GM18520 (cell line): ENCODE measurements around the gene RSPO3.
"Not testable (repeated sequence)": the region's sequence is repeated elsewhere in the genome, so short reads cannot be mapped to it uniquely, and the experiment has no call there.

ENCODE experiments used
- ATAC-seq: cut with Tn5 transposase; IDR thresholded peaks from one replicate; pipeline ENCODE4 v1.9.1; 2021; ENCODE audit not compliant: unreplicated experiment

The RSPO3 gene, protein sequence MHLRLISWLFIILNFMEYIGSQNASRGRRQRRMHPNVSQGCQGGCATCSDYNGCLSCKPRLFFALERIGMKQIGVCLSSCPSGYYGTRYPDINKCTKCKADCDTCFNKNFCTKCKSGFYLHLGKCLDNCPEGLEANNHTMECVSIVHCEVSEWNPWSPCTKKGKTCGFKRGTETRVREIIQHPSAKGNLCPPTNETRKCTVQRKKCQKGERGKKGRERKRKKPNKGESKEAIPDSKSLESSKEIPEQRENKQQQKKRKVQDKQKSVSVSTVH

DNA sequence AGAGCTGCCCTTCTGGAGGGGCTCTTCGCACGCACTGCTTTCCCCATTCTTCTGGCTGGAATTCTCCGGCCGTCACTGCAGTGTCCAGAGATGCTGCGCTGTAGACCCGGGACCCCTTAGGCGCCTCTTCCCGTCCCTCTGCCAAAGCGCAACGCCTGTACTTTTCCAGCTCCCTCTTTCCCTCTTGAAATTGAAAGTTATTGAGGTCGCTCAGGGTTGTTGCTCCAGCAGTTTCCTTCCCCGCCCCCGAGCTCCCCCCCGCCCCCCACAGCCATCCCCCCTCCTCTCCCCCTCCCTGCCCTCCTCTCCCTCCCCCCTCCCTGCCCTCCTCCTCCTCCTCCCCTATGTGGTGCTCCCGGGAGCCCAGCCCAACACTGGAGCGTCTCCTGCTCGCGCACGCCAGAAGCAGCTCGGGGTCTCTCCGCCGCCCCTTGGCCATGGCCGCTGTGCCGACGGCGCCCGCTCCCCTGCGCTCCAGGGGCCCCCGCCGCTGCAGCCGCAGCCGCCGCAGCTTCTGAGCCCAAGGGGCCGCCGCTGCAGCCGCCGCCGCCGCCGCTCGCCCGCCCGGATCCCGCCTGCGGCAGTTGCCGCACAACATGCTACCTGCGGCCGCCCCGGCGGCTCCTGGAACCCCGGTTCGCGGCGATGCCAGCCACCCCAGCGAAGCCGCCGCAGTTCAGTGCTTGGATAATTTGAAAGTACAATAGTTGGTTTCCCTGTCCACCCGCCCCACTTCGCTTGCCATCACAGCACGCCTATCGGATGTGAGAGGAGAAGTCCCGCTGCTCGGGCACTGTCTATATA is at the start of gene RSPO3:
TSS of gene RSPO3 (plus strand) at position 374 of the 804 bp plus-strand sequence. CDS start 522 bp downstream, outside the sequence.
- ATAC-seq = no peak

DNA sequence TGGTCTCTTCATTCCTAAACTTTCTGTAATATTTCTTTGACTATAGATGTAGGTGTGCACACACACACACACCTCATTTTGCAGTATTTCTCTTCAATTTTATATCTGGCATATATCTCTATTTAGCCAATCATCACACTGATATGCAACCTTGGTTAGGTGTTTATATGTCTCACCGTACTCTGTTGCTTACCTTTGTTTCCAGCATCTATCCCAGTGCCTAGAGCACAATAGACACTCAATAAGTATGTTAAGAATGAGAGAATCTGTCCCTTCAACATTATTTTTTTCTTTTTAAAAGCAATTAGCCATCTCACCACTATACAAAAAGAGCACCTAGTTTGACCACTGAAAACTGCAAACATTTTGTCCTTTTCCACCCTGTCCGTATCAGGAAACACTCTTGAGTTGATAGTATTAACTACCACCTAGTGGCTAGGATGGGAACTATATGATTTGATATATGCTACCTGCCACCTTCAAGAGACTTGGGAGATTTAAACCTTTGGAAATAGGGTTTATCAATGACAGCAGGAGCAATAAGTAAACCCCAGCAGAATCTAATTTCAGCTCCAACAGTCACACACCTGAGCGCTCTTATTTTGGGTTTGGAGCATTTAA is 48.7 kb upstream of the RSPO3 start:
- peak; percentile 41 for ATAC-seq

DNA sequence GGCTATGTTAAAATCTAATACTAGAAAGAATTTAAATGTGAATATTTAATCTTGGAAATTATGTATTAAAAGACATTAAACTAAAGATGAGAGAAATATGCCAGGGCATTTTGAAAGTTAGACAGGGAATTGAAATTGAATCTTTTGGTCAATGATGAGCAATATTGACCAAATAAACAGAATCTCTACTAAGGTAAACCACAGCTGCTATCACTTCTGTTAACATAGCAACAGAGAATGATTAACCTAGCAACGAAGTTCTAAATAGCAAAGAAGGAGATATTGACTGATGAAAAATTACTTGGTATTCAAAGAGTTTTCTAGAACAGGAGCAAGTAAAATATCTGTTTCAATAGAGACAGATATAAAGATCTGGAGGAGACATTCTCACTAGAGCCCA is 45.2 kb upstream of the RSPO3 start:
- ATAC-seq = peak; percentile 48

DNA sequence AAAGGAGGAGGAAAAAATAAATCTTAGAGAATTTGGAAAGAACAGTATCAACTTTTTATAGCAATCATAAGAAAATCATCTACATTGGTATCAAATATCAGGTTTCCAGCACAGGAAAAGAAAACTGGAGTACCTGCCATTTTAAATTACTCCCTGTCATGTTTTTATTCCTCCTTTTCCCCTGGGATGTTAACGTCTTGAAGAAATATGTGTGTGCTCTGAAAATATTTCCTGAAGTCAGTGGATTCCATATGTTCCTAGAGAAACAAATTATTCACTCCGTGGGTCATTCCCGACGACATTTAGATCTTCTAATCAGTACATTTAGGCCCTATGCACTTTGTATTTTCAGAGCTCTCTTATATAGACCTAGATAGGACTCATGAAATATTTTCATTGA is 42.0 kb upstream of the RSPO3 start:
- ATAC-seq = no peak

DNA sequence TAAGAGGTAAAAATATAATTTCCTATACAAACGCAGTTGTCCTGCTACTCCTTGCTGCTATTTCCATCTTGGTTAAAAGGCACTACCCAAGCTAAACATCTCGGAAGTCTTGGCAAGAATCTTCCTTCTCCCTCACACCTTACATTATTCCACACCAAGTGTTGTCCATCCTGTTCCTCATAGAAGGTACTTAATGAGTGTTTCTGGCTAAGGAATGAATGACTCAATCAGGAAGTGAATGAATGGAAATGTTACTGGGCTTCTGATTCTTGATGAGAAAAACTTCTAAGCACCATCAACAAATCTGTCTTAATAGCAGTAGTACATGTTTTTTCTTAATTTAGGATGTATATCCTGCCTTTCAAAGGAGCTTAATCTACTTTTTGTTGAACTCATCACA is 40.6 kb upstream of the RSPO3 start:
- no peak for ATAC-seq

DNA sequence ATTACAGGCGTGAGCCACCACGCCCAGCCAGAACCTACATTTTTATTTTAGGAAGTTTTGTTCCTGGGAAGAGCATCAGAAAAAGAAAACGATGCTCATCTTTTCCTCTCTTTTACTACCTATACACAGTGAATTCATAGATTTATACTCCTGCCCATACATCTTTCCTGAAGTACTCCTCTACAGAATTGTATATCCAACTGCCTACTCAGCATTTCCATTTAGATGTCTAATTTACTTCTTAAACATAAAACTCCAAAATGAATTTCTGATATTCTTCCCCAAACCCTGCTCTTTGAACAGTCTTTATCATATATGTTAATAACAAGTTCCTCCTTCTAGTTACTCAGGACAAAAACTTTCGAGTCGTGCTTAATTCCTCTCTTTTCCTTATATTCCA is 39.8 kb upstream of the RSPO3 start:
- ATAC-seq = no peak

DNA sequence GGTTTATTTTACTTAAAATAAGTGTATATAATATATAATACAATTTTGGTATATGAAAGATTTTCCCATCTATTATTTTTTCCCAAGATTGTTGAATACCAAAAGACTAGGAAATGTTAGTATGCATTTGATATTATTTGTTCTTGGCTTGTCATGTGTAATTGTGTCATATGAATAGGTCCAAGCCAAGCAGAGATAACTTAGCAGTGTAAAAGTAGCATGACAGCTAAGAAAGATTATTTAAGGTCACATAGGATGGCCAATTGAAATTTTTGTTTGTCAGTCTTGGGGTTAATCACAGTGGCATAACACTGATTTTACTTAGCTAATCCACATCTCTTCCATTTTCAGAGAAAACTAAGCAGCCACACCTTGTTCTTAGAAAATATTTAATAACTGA is 38.8 kb upstream of the RSPO3 start:
- ATAC-seq = no peak

DNA sequence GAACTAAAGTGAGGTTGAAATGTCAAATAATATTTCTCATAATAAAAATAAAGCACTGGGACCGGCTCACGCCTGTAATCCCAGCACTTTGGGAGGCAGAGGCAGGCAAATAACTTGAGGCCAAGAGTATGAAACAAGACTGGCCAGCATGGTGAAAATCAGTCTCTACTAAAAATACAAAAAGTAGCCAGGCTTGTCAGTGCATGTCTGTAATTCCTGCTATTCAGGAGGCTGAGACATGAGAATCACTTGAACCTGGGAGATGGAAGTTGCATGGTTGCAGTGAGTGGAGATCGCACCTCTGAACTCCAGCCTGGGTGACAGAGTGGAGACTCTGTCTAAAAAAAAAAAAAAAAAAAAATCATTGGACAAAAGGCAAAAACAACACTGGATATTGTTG is 38.4 kb upstream of the RSPO3 start:
- no peak for ATAC-seq

DNA sequence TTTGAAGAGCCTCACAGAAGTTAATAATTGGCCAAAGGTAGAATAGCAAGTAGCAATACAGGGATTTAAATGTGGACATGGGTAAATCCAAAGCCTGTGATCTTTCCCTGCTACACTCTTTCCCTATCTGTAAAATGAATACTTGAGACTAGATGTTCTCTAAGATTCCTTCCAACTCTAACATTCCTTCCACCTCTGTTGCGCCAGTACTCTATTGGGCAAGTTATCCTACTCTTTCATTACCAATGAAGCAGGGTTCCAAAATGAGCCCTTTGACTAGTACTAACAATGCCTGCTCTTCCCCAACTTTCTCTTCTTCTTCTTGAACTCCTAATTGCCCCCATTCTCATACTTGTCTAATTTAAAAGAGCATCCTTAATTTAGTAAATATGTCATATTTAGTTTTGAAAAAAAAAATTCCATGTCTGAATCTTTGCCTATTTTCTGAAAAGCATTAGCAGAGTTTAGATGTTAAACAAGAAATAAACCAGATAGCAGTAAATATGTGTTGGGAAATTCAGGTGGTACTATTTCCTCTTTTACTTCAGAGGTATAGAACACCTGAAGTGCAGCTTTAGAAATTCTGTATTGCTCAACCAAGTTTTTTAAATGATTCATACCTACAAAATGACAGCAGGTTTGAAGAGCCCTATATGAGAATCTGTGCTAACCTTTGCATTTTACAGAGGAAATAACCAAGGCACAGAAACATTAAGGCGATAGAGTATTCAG is 35.1 kb upstream of the RSPO3 start:
- no peak for ATAC-seq

DNA sequence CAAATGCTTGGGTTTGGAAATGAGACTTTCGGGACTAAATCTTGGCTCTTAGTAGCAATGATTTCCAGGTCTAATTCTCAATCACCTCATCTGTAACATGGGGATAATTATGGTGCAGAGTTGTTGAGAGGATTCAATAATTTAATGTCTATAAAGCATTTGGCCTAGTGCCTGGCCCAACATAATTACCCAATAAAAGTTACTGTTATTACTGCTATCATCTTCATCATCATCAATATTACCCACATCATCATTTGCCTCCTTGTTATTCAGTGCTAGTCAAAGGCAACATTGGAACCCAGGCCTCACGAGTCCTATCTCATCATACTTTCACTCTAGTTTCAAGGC is 34.5 kb upstream of the RSPO3 start:
- ATAC-seq = no peak

DNA sequence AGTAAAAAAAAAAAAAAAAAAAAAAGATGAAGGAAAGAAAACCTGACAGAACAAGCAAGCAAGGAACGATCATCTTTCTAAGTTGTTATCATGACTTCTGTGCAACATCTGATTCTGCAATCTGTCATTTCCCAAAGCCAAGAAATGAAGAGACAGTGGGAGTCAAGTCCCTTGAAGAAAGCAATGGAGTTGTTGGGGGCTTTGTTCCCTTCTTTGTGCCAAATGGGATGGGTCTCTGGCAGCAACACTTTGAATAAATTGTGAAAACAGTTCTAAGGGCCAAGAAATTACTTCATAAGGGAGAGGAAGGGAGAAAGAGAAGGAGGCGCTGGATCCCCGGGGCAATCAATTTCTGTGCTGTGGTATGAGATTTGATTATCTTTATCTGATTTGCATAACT is 33.3 kb upstream of the RSPO3 start:
- no peak for ATAC-seq

DNA sequence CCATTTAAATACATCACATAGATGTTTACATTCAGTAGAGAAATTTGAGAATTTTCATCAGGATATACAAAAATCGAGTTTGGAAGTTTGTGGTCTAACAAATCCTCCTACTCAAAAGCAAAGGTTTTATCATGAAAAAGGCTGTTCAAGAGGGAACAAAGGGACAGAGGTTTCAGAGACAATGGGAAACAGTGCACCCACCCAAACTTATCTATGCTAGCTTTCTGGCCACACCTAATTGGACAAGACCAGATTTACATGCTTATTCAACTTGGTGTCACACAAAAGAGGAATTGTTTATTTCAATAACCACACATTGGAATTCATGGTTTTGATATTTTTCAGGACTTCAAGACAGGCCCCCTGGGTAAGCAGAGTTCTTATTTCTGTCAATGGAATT is 28.4 kb upstream of the RSPO3 start:
- no peak for ATAC-seq

DNA sequence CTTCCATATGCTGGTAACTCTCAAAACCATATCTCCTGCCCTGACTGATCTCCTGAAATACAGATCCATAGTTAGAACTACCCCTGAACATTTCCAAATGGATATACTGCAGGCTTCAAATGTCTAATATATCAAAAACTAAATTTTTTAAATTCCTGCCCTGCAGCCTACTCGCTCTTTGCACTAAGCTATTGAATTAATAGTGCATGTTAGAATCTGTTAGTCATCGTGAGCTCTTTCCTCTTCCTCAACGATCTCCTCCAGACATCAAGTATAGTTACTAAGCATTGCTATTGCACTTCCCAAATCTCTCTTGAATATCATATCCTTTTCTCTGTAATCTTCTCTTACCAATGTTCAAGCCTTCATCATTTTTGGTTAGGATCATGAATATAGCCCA is 26.0 kb upstream of the RSPO3 start:
- ATAC-seq = no peak

DNA sequence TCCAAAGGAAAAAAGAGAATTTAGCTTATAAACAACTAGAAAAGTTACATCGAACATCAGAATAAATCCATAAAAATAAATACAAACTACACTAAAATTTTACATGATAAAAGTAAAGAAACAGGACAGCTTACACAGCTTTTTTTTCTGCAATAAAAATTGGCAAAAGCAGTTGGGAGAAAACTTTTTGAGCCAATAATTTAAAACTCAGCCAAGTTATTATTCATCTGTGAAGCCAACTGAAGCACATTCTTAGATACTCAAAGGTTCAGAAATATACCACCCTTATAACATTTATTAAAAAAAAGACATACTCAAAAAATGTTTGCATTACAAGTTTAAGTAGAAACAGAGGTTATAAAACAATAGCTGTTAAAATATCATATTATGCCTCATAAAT is 23.7 kb upstream of the RSPO3 start:
- ATAC-seq = no peak

DNA sequence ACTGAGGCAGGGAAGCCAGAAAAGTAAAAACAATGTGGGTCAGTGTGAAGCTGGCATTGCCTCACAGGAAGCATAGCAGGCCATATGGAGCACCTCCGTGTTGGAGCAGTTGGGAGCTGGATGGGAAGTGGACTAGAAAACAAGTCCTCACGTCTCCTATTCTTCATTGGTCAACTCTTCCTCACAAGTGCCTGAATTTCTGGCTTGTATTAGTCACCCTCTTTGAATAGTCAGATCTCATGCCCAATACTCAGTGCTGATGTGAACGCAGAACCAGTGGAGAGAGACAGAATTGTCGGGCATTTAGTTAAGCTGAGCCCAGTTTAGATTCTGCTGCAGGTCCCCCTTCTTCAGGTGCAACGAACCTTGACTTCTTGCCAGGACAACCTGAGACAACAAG is 22.3 kb upstream of the RSPO3 start:
- no peak for ATAC-seq

DNA sequence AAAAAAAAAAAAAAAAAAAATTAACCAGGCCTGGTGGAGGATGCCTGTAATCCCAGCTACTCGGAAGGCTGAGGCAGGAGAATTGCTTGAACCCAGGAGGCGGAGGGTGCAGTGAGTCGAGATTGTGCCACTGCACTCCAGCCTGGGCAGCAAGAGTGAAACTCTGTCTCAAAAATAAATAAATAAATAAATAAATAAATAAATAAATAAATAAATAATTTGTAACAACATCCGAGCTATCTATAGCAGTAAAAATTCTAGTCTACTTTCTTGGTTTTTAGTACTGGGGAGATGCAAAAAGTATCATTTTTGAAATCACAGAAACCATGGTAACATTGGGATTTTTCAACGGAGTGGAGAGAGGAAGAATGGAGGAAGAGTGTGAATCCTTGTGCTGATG is 21.0 kb upstream of the RSPO3 start:
- not testable (repeated sequence) for ATAC-seq

DNA sequence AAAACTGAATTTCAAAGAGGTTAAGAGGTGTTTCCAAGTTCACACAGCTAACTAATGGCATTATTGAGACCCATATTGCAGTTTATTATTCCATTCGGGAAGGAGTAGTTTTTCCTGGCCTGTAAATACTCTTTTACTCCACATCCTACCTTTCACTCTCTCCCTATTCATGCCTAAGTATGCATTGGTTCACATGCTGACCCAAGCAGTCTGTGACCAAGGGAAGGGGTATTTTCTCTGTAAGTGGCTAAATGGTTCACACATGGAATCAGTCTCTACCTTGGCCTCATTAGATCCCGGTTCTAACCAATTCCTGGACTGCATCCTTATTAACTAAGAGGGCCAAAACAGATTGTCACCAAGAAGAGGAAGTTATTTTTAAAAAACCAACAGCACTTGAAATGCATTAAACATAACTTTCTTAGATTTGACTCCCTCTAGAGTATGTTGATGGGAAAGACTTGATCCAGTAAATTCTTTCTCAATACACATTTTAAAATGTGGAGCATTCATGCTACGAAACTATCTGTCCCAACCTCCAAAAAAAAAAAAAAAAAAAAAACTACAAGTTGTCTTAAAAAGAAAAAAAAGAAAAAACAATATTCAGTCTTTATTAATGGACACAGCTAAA is 17.8 kb upstream of the RSPO3 start:
- ATAC-seq = no peak

DNA sequence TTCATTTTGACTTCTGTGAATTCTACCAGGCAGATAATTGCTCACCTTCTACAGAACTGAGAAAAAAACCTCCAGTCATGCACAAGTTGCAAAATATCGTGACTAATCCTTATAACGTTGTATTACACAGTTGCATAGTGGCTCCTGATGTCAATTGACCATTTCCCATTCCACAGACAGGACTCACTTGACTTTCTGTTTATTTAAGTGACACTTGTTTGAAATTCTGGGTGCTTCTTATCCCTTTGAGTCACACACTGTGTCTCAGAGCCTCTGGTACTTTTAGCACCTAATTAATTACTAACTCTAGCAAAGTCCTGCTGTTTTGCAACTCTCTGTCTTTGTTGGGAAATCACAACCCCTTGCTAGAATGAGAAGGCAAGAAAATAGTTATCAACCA is 16.2 kb upstream of the RSPO3 start:
- no peak for ATAC-seq

DNA sequence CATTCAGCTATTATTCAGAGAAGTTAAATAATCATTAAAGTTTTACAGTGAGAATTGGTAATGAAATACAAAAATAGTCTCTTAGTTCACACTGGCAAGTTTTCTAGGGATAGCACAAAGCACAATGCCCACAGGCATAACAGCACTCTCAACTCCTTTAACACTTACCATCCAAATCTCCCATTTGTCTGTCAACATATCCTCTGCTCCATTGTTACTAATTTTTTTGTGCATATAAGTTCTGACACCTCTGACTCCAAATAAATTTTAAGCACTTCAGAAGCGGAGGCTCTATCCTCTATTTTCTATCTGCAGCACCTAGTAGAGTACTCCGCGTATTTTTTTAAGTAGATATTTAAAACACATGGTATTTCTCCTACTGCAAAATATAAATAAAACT is 15.6 kb upstream of the RSPO3 start:
- no peak for ATAC-seq

DNA sequence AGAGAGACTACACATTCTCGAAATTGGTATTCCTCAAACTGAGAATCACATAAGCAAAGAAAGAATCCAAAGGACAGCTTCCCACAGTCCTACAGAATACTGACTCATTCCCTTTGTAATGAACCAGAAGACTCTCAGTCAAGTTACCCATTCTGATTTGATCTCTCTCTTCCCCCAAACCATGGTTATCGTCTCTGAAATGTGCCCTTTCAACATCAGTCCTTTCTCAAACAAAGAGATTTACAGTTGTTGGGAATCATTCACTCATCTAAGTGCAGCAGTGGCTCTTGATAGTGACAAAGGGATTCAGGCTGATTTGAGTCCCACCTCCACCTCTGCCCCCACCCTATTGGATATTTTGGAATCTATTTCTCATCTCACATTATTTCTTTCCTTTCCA is 15.0 kb upstream of the RSPO3 start:
- ATAC-seq = no peak

DNA sequence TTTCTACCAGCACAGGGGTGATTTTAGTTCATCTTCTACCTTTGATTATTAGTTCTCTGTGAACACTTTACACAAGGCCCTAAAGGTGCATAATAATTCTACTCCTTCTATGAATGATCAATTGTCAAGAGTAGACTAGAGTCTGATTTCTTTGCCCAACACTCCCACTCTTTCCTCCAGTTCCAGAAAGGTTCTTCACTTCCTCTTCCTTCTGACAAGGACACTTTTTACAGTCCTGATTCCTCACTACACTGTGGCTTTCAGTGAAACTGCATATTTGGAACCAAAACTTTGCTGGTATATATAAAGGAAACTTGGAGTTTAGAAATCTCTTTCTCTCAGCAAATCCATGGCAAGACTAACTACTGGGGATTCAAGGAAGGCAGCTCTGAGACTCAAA is 10.6 kb upstream of the RSPO3 start:
- no peak for ATAC-seq
